Omental fat pad (tissue), 4 donors: ENCODE measurements around the gene ASPDH. TPM values are rescaled to one million over a fixed set of nuclear protein-coding genes. Genes with fewer than 3 reads are reported as not detected.

Source experiments
- ATAC-seq: fragments of 150-250 bp; one replicate; pipeline ENCODE4 v1.9.1; 2016; ENCODE audit warnings: mild to moderate bottlenecking, moderate library complexity; ENCODE audit not compliant: low FRiP score
- DNase-seq: peaks from one replicate; pipeline ENCODE4 v3.0.0-alpha.2; 2019; ENCODE audit warnings: low spot score
- total RNA-seq, 4 donors: library from RNA; depleted of rRNA; stranded (reverse); fragments of >200 nt; gene quantifications; one replicate each; pipeline ENCODE4 v1.1.0, GENCODE V29; 2016
- TF ChIP-seq, protein P1 (sequence below), 3 donors: fragments of 450-650 bp; IDR thresholded peaks; one replicate each; pipeline ENCODE4 v1.5.1; 2016 to 2017; ENCODE audit warnings: antibody characterized with exemption in 3 of 3, mild to moderate bottlenecking in 3 of 3, moderate library complexity in 2 of 3

The ASPDH gene
- total RNA-seq, 4 donors from 2014 or later, result not detected

DNA sequence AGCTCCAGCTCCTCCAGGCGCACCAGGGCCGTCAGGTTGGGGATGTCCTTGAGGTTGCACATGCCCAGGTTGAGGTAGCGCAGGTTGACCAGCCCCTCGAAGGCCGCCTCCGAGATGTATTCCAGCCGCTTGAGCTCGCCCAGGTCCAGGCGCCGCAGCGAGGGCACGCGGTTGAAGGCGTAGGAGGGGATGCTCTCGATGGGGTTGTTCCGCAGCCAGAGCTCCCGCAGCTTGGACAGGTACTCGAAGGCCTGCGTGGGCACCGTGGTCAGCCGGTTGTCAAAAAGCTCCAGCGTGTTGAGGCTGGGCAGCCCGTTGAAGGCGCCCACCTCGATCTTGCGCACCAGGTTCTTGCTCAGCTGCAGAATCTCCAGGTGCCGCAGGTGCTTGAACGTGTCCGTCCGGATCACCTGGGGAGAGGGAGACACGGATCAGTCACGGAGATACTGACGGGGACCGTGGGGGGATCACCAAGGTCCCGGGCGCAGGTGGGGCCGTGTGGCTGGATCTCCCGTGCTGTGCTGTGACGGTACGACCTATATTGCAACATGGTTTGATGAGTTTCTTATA is 5.4 kb upstream of the ASPDH start:
- TF ChIP-seq, protein P1, sequence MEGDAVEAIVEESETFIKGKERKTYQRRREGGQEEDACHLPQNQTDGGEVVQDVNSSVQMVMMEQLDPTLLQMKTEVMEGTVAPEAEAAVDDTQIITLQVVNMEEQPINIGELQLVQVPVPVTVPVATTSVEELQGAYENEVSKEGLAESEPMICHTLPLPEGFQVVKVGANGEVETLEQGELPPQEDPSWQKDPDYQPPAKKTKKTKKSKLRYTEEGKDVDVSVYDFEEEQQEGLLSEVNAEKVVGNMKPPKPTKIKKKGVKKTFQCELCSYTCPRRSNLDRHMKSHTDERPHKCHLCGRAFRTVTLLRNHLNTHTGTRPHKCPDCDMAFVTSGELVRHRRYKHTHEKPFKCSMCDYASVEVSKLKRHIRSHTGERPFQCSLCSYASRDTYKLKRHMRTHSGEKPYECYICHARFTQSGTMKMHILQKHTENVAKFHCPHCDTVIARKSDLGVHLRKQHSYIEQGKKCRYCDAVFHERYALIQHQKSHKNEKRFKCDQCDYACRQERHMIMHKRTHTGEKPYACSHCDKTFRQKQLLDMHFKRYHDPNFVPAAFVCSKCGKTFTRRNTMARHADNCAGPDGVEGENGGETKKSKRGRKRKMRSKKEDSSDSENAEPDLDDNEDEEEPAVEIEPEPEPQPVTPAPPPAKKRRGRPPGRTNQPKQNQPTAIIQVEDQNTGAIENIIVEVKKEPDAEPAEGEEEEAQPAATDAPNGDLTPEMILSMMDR (IDR thresholded peaks at IDR 0.05), result no peak
- DNase-seq (no peak), ATAC-seq (no peak)

DNA sequence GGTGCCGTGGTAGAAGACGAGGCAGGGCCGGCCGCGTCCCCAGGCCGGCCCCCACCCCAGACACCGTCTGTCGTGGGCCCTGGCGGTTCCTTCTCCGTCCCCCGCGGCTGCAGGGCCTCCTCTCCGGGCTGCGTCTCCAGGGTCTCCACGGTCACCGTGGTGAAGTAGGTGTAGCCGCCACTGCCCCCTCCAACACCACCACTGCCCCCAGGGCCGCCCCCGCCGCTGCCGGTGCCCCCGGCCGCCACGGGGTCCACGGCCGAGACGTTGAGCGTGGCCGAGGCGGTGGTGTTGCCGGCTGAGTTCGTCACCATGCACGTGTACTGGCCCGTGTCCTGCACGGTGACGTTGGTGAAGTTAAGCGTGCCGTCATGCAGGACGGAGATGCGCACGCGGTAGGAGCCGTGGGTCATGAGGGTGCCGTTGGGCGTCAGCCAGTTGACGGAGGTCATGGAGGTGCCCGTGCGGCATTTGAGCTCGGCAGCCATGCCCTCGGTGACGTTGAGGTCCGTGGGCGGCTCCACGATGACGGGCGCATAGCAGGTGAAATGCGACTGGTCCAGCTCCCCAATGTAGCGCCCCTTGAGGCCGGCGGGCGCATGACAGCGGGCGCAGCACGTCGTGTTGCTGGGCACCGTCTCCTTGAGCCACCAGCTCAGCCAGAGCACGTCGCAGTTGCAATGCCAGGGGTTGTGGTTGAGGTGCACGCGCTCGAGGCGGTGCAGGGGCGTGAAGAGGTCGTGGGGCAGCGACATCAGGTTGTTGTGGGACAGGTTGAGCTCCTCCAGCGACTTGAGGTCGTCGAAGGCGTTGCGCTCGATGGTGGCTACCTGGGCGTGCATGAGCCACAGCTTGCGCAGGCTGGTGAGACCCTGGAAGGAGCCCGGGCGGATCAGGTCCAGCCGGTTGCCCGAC is 4.6 kb upstream of the ASPDH start:
- TF ChIP-seq, protein P1 (IDR thresholded peaks at IDR 0.05), result no peak
- ATAC-seq (no peak), DNase-seq (no peak)

DNA sequence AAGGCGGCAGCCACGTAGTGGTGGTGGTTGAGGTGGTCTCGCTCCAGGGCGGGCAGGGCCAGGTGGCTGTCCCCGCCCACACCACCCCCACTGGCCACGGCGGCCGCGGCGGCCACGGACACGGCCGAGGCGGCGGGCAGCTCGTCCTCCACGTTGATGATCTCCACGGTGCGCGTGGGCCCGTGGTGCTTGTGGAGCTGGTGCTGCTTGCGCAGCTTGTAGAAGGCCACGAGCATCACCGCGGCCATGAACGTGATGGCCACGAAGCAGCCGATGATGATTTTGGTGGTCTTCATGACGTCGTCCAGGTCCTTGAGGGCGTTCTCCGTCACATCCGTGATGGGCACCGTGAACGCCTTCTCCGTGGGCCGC is 4.0 kb upstream of the ASPDH start:
- DNase-seq, result no peak
- ATAC-seq, result no peak
- TF ChIP-seq, protein P1 (IDR thresholded peaks at IDR 0.05), result no peak

DNA sequence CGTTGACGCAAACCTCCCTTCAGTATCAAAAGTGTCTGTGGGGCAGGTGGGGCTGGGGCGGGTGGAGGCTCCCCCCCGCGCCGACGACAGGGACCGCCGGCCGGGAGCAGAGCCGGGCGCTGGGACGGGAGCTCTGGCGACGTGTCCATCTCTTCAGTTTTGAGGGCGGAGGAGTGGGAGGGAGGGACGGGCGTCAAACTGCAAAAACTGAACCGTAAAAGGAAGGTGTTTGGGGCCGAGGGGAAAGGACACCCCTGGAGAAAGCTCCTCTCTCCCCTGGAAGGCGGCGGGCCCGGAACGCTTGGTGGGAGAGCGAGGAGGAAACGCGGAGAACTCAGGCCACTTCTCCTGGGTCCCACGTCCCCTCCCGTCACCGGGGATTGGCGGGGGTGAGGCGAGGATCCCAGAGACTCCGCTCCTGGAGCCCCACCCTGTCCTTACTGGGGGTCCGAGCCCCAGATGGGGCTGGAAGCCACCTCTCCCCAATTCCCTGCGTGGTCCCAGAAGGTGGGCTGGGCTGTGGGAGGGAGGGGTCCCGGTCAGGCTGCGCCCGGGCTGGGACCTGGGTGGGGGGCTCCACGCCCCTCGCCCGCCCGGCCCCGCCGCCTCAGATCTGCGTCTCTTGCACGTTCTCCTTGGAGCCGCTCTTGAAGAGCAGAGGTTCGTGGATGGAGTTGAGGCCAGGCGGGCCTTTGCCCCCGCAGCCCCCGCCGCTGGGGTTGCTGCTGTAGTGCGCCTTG is 3.4 kb upstream of the ASPDH start:
- DNase-seq, result no peak

DNA sequence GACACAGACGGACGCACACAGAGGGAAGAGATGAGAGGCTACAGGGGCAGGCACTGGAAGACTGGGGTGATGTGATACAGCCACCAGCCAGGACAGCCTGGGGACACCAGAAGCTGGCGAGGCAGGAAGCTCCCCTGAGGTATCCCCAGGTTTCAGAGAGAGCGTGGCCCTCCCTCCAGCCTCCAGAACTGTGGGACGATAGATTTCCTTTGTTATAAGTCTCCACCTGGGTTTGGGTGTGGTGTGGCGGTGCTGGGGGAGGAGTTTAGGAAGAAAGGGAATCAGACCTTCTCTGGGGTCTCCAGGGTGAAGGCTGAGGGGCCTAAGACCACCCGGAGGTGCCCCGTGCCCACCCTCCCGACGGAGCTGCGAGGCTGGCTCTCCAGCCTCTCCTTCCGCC is 2.7 kb upstream of the ASPDH start:
- TF ChIP-seq, protein P1 (IDR thresholded peaks at IDR 0.05), result no peak
- DNase-seq, result no peak
- no peak for ATAC-seq

More for the DNA sequence above, 3.4 kb upstream of the ASPDH start:
- ATAC-seq, result no peak
- TF ChIP-seq, protein P1 (IDR thresholded peaks at IDR 0.05), result no peak

DNA sequence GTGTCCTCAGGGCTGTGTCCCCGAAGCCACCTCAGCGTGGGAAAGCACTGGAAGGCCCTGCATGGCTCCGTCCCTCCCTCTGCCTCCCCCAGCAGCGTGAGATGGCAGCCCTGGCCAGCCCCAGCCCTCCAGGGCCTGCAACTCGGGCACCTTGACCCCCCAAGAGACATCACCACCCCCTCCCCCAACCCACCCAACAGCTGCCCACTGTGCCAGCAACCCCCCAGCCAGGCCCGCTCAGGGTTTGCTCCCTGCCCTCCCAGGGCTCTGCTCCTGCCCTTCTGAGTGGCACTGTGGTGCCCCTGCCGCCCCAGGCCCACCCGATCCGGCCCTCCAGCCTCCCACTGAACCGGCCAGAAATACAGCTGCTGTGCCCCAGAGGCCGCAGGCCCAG is 1.5 kb upstream of the ASPDH start:
- DNase-seq, result no peak
- TF ChIP-seq, protein P1 (IDR thresholded peaks at IDR 0.05), result no peak

More for the DNA sequence above, 1.5 kb upstream of the ASPDH start:
- ATAC-seq, result no peak
